Measurements from ENCODE around the gene ACTL10. TPM values are rescaled to one million over a fixed set of nuclear protein-coding genes. Genes with fewer than 3 reads are reported as not detected.

The ACTL10 gene
- total and polyA plus RNA-seq, 4 donors, result 0.63 to 1.2 (median 1.1) TPM

DNA sequence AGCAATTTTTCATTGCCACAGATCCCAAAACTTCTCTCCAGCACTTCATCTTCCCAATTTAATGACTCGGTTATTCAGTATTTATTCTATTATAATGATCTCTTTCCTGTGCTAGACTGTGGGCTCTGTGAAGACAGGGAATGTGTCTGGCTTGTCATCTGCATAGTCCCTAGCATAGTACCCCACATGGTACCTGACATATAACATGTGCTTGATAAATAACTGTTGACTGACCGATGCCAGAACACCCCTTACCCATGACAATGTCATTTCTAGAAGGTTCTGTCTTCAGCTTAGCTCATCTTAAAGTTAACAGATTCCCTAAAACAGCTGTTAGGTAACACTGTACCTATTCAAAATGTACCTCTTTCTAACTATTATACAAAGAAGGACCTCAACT, 49.8 kb downstream of the ACTL10 start:
- H3K27ac ChIP-seq (ENCODE audit: low read depth in 1 of 2, low read length in 2 of 2), result no peak overlapping the region
- DNase-seq, result no peak
- intact Hi-C loops (cut with DNase I), result no loop called here
- WGBS, 2 donors, result 82 to 89% methylated on average over 2 of the region's 2 CpGs
- H3K4me1 ChIP-seq (ENCODE audit: control insufficient read depth in 1 of 2, insufficient read depth in 2 of 2, low read length in 2 of 2), result no peaks in the 10 kb centered on the region
- no peak overlapping the region for H3K4me3 ChIP-seq (ENCODE audit: low read length in 2 of 2)
- H3K36me3 ChIP-seq (ENCODE audit: control insufficient read depth in 1 of 2, insufficient read depth in 2 of 2, low read length in 1 of 2), result no peaks in the 10 kb centered on the region
- no peaks in the 10 kb centered on the region for H3K9me3 ChIP-seq (ENCODE audit: control insufficient read depth, low read length)
- ATAC-seq (ENCODE audit: low FRiP score), result no peak
- H3K27me3 ChIP-seq (ENCODE audit: control insufficient read depth in 1 of 2, insufficient read depth in 2 of 2, low read length in 1 of 2), result no peaks in the 10 kb centered on the region

Other genes with a start within 250 kb of the ACTL10 start
- 10 to 100 TPM; 37.5 to 43.2 TPM for gene SNTA1, start 223.2 kb upstream of the ACTL10 start, total RNA-seq
- 10 to 100 TPM; 46.3 to 61.4 TPM for gene SNTA1, start 223.2 kb upstream of the ACTL10 start, polyA plus RNA-seq
- gene CBFA2T2, start 176.8 kb upstream of the ACTL10 start, total RNA-seq, result 10 to 100 TPM; 15.7 to 20.2 TPM
- gene CBFA2T2, start 176.8 kb upstream of the ACTL10 start, polyA plus RNA-seq, result 1 to 10 TPM; 2.1 to 8.2 TPM
- under 1 TPM in 1 of 2 donors, not detected in 1; 0.16 TPM for gene C20orf144, start 4.6 kb upstream of the ACTL10 start, total RNA-seq
- gene C20orf144, start 4.6 kb upstream of the ACTL10 start, polyA plus RNA-seq, result under 1 TPM in 1 of 2 donors, not detected in 1; 0.31 TPM
- gene NECAB3, start 7.5 kb downstream of the ACTL10 start, total RNA-seq, result 10 to 100 TPM; 20.5 to 26.1 TPM
- gene NECAB3, start 7.5 kb downstream of the ACTL10 start, polyA plus RNA-seq, result 10 to 100 TPM; 10.6 to 53.1 TPM
- 1 to 10 TPM; 1.4 to 1.5 TPM for gene E2F1, start 19.4 kb downstream of the ACTL10 start, total RNA-seq
- gene E2F1, start 19.4 kb downstream of the ACTL10 start, polyA plus RNA-seq, result 1 to 10 TPM; 1.6 TPM
- gene PXMP4, start 53.4 kb downstream of the ACTL10 start, total RNA-seq, result 1 to 10 TPM; 4.4 to 7.5 TPM
- gene PXMP4, start 53.4 kb downstream of the ACTL10 start, polyA plus RNA-seq, result 1 to 10 TPM; 1.5 to 4.9 TPM
- gene ZNF341, start 65.1 kb downstream of the ACTL10 start, total RNA-seq, result 1 to 10 TPM; 2.1 to 3.1 TPM
- 1 to 10 TPM in 1 of 2 donors, under 1 TPM in 1; 0.50 to 4.1 TPM for gene ZNF341, start 65.1 kb downstream of the ACTL10 start, polyA plus RNA-seq
- 100 to 1,000 TPM in 1 of 2 donors, 10 to 100 TPM in 1; 96.6 to 107 TPM for gene CHMP4B, start 144.4 kb downstream of the ACTL10 start, total RNA-seq
- gene CHMP4B, start 144.4 kb downstream of the ACTL10 start, polyA plus RNA-seq, result 100 to 1,000 TPM; 149 to 194 TPM

All from aorta (tissue), 5 donors.